Measurements from ENCODE around the gene RCOR3.

The RCOR3 gene

DNA sequence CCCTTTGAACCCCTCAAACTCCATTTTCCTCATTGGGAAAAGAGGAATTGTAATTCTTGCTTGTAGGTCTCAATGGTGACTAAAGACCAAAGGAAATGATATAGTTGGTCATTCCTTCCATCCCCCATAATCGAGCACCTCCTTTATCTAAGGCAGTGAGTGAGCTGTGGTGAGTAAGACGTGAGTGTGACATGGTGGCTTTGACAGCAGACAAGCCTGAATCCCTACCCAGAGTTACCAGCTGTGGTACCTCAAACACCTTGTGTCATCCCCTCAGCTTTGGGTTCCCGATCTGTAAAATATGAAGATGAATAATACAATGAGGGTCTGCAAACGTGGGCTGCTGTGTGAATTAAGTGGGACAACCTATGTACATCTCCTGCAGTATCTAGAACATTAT, 75.8 kb downstream of the RCOR3 start:
- ChIA-PET POLR2A (interaction anchor here (0.5 kb wide), 1 partner anchor 72 kb away, joined by 5 read pairs; no protein-coding TSS in a partner anchor), CTCF (interaction anchor here (1.1 to 14.1 kb wide), 3 partner anchors 10 to 134 kb away, joined by 5 to 170 read pairs (median 5); partner anchors contain the start of gene TRAF5)

DNA sequence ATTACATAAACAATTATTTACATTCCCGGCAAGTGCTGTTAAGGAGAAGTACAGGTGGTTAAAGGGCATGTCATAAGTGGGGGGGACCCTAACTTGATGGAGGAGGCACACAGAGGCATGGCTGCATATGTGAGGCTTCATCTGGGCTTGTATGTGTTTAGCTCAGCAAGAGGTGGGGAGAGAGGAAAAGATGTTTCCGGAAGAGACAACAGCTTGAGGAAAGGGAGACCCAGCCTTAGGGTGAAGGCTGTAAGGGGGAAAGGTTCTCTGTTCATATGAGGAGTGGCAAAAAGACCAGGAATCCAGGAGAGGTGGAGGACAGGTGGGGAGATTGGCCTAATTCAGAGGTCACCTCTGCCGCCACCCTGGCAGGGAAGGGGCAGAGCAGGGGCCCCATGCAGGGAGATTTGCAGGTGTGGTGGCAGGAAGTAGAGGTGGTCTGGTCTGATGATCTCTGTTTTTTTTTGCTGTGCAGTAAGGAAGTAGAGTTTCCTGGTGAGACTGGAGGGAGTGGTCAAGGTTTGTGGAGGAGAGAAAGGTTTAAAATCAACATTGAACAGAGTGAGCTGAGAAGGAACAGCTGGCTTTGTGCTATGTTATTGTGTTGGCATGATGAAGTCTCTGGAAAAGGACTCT, 76.5 kb downstream of the RCOR3 start:
- POLR2A ChIA-PET, result interaction anchor here (0.5 kb wide), 1 partner anchor 73 kb away, joined by 5 read pairs; no protein-coding TSS in a partner anchor

More for the DNA sequence above, 75.8 kb downstream of the RCOR3 start:
- DNase-seq (ENCODE audit: extremely low spot score), result no peak
- TF ChIP-seq, protein P1, sequence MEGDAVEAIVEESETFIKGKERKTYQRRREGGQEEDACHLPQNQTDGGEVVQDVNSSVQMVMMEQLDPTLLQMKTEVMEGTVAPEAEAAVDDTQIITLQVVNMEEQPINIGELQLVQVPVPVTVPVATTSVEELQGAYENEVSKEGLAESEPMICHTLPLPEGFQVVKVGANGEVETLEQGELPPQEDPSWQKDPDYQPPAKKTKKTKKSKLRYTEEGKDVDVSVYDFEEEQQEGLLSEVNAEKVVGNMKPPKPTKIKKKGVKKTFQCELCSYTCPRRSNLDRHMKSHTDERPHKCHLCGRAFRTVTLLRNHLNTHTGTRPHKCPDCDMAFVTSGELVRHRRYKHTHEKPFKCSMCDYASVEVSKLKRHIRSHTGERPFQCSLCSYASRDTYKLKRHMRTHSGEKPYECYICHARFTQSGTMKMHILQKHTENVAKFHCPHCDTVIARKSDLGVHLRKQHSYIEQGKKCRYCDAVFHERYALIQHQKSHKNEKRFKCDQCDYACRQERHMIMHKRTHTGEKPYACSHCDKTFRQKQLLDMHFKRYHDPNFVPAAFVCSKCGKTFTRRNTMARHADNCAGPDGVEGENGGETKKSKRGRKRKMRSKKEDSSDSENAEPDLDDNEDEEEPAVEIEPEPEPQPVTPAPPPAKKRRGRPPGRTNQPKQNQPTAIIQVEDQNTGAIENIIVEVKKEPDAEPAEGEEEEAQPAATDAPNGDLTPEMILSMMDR (IDR thresholded peaks at IDR 0.05; ENCODE audit: control extremely low read depth, extremely low read depth, low read depth, missing control alignments), result no peak

DNA sequence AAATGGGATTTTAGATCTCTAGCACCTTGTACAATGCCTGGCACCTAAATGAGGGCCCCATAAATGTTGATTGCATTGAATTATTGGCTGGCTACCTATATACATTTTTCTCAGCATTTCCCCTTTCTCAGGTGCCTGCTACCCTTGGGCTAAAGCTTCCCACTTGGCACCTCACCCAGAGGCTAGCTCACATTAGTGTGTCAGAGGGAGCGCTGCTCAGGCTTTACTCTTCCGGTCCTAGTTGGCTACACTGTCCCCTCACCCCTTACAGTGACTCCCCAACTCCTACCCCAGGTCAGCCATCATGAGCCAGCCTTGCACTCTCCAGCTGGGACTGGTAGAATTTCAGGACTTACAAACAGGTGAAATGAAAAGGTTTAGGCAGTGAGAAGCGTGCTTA, 77.0 kb downstream of the RCOR3 start:
- POLR2A ChIA-PET, result no interaction called here
- TF ChIP-seq, protein P1 (IDR thresholded peaks at IDR 0.05; ENCODE audit: control extremely low read depth, extremely low read depth, low read depth, missing control alignments), result no peak
- CTCF ChIA-PET, result interaction anchor here (1.1 to 14.1 kb wide), 6 partner anchors 9 to 178 kb away, joined by 3 to 170 read pairs (median 5); partner anchors contain the start of gene TRAF5
- DNase-seq (ENCODE audit: extremely low spot score), result no peak

More for the DNA sequence above, 76.5 kb downstream of the RCOR3 start:
- TF ChIP-seq, protein P1 (IDR thresholded peaks at IDR 0.05; ENCODE audit: control extremely low read depth, extremely low read depth, low read depth, missing control alignments), result no peak
- CTCF ChIA-PET, result interaction anchor here (1.1 to 14.1 kb wide), 6 partner anchors 9 to 178 kb away, joined by 3 to 170 read pairs (median 5); partner anchors contain the start of gene TRAF5
- DNase-seq (ENCODE audit: extremely low spot score), result peak; percentile 58

DNA sequence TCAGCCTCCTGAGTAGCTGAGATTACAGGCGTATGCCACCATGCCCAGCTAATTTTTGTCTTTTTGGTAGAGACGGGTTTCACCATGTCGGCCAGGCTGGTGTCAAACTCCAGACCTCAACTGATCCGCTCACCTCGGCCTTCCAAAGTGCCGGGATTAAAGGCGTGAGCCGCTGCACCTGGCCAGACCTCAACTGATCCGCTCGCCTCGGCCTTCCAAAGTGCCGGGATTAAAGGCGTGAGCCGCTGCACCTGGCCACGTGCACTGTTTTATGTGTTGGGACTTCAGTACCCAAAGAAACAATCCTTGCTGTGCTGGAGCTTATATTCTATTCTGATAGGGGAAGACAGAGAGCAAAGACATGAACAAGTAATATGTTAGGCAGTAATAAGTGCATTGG, 77.6 kb downstream of the RCOR3 start:
- no peak for DNase-seq (ENCODE audit: extremely low spot score)
- TF ChIP-seq, protein P1 (IDR thresholded peaks at IDR 0.05; ENCODE audit: control extremely low read depth, extremely low read depth, low read depth, missing control alignments), result no peak
- CTCF ChIA-PET, result interaction anchor here (0.7 to 14.1 kb wide), 7 partner anchors 8 to 177 kb away, joined by 3 to 170 read pairs (median 4); partner anchors contain the start of gene TRAF5
- POLR2A ChIA-PET, result interaction anchor here (0.6 kb wide), 1 partner anchor 28 kb away, joined by 5 read pairs; no protein-coding TSS in a partner anchor

DNA sequence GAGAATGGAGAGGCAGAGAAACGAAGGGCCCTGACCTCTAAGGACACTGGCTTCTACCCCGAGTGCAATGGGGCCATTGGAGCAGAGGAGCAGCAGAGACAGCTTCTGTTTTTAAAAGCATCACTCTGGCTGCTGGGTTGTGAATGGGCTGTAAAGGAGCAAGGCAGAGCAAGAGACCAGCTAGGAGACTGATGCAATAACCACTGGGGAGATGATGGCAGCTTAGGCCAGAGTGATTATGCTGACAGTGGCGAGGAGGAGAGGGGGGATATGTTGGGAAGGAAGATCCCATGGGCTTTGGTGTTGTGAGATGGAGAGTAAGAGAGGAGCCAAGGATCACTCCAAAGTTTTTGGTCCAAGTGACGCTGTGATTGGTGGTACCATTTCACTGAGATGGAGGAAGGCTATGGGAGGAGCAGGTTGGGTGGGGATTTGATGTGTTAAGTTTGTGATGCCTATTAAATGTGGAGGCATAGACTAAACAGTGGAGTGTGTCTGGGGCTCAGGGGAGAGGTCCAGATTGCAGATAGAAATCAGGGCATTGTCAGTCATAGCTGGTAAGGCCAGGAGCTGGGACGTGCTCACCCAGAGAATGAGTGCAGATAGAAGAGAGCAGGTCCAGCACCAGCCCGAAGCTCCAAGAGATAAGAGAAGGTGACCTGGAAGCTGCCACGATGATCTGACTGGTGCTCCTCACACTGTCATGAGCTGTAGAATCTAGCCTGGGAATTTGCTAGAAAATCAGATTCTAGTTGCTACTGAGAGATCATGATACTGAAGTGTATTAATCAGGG, 78.5 kb downstream of the RCOR3 start:
- POLR2A ChIA-PET, result no interaction called here

More for the DNA sequence above, 78.5 kb downstream of the RCOR3 start:
- TF ChIP-seq, protein P1 (IDR thresholded peaks at IDR 0.05; ENCODE audit: control extremely low read depth, extremely low read depth, low read depth, missing control alignments), result no peak
- CTCF ChIA-PET, result interaction anchor here (0.7 to 14.1 kb wide), 7 partner anchors 9 to 176 kb away, joined by 3 to 170 read pairs (median 3); partner anchors contain the start of gene TRAF5
- DNase-seq (ENCODE audit: extremely low spot score), result no peak
